Body of pancreas (tissue), 4 donors: ENCODE measurements around the gene ARHGEF7.

Experiments used
- POLR2A ChIP-seq, 3 donors: fragments of 450-650 bp; IDR thresholded peaks; one replicate each; pipeline ENCODE4 v1.6.1; 2016; ENCODE audit warnings: antibody characterized with exemption in 3 of 3, mild to moderate bottlenecking in 2 of 3
- TF ChIP-seq, protein P1 (sequence below), 7 experiments: fragments of 450-650 bp in 4 of 7; fragments of 200-600 bp in 3 of 7; sonication (generic) in 3 of 7; IDR thresholded peaks; one replicate each; pipeline ENCODE4 v1.5.1; 2016 to 2019; ENCODE audit warnings: antibody characterized with exemption in 7 of 7

GRCh38 chr13:111122056-111122455, 6.9 kb downstream of the ARHGEF7 start:
- TF ChIP-seq, protein P1, sequence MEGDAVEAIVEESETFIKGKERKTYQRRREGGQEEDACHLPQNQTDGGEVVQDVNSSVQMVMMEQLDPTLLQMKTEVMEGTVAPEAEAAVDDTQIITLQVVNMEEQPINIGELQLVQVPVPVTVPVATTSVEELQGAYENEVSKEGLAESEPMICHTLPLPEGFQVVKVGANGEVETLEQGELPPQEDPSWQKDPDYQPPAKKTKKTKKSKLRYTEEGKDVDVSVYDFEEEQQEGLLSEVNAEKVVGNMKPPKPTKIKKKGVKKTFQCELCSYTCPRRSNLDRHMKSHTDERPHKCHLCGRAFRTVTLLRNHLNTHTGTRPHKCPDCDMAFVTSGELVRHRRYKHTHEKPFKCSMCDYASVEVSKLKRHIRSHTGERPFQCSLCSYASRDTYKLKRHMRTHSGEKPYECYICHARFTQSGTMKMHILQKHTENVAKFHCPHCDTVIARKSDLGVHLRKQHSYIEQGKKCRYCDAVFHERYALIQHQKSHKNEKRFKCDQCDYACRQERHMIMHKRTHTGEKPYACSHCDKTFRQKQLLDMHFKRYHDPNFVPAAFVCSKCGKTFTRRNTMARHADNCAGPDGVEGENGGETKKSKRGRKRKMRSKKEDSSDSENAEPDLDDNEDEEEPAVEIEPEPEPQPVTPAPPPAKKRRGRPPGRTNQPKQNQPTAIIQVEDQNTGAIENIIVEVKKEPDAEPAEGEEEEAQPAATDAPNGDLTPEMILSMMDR (IDR thresholded peaks at IDR 0.05) = no peak
- TF ChIP-seq POLR2A (IDR thresholded peaks at IDR 0.05) = no peak
